PC-9 (cell line): Measurements from ENCODE around the gene CTDP1.

Experiments used
- EZH2 ChIP-seq: fragments of 200-600 bp; sonication (generic); IDR thresholded peaks from 2 replicates; pipeline ENCODE4 v1.8.0; 2017; ENCODE audit warnings: antibody characterized with exemption, low read depth
- TF ChIP-seq, protein P1 (sequence below): fragments of 200-600 bp; sonication (generic); conservative IDR thresholded peaks from 2 replicates; pipeline ENCODE4 v1.6.1; 2017; ENCODE audit warnings: mixed run types, antibody characterized with exemption, mild to moderate bottlenecking, moderate library complexity

DNA sequence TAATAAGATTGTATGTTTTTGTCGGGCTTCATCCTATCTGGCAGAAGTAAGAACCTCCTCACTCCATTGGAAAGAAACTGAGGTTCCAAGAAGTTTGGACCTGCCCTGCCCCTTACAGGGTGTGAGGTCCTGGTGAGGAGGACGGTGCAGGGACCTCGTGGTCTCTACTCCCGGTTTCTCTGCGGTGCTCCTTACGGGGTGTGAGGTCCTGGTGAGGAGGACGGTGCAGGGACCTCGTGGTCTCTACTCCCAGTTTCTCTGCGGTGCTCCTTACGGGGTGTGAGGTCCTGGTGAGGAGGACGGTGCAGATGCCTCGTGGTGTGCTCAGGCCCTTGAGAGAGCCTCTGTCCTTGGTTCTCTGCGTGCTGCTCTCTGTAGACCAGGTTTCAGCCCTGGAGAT is 5.2 kb downstream of the CTDP1 start:
- TF ChIP-seq, protein P1, sequence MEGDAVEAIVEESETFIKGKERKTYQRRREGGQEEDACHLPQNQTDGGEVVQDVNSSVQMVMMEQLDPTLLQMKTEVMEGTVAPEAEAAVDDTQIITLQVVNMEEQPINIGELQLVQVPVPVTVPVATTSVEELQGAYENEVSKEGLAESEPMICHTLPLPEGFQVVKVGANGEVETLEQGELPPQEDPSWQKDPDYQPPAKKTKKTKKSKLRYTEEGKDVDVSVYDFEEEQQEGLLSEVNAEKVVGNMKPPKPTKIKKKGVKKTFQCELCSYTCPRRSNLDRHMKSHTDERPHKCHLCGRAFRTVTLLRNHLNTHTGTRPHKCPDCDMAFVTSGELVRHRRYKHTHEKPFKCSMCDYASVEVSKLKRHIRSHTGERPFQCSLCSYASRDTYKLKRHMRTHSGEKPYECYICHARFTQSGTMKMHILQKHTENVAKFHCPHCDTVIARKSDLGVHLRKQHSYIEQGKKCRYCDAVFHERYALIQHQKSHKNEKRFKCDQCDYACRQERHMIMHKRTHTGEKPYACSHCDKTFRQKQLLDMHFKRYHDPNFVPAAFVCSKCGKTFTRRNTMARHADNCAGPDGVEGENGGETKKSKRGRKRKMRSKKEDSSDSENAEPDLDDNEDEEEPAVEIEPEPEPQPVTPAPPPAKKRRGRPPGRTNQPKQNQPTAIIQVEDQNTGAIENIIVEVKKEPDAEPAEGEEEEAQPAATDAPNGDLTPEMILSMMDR, result no peak
- TF ChIP-seq EZH2, result no peak
